K562 (cell line): ENCODE measurements around the gene ELOVL1. TPM values are rescaled to one million over a fixed set of nuclear protein-coding genes. Genes with fewer than 3 reads are reported as not detected.

ENCODE experiments used
- HEY1 ChIP-seq: fragments of 250-450 bp; sonication (Bioruptor Pico); IDR thresholded peaks from 2 replicates; pipeline ENCODE4 v1.5.0; 2020; ENCODE audit warnings: mild to moderate bottlenecking, moderate library complexity, borderline replicate concordance
- L3MBTL2 ChIP-seq: fragments of 450-650 bp; IDR thresholded peaks from 2 replicates; pipeline ENCODE4 v1.6.1; 2016; ENCODE audit warnings: mild to moderate bottlenecking, moderate library complexity
- MAX ChIP-seq: sonication (generic); formaldehyde crosslinking; IDR thresholded peaks from 2 replicates; pipeline ENCODE4 v1.9.0; 2022; ENCODE audit warnings: mild to moderate bottlenecking, missing genetic modification reagents
- MEF2D ChIP-seq: conservative IDR thresholded peaks from 2 replicates; pipeline ENCODE4 v1.6.1; 2016; ENCODE audit warnings: low read depth, missing genetic modification characterization, missing compliant biosample characterization
- NR0B1 ChIP-seq: fragments of 450-650 bp; IDR thresholded peaks from one replicate; pipeline ENCODE4 v1.6.1; 2018; ENCODE audit warnings: mild to moderate bottlenecking, moderate library complexity; ENCODE audit not compliant: partially characterized antibody
- POLR2AphosphoS2 ChIP-seq: IDR thresholded peaks from 2 replicates; pipeline ENCODE4 v1.6.1; 2012; ENCODE audit warnings: low read length, improper control_type of control experiment
- REST ChIP-seq, 2 experiments: fragments of 450-650 bp; formaldehyde crosslinking in 1 of 2; IDR thresholded peaks; 2 replicates each; pipeline versions ENCODE4 v1.4.0 to v1.6.1; 2014 to 2020; ENCODE audit warnings: mild to moderate bottlenecking in 2 of 2, borderline replicate concordance in 1 of 2, low read depth in 1 of 2
- THAP7 ChIP-seq: fragments of 250-450 bp; sonication (Bioruptor Pico); IDR thresholded peaks from 2 replicates; pipeline ENCODE4 v1.5.0; 2021
- YY1 ChIP-seq, 3 experiments: IDR thresholded peaks; 2 replicates each; pipeline ENCODE4 v1.6.1; 2011; ENCODE audit warnings: low read length in 2 of 3, mild to moderate bottlenecking in 2 of 3, moderate library complexity in 2 of 3, borderline replicate concordance in 1 of 3, control low read depth in 1 of 3, low read depth in 1 of 3; ENCODE audit not compliant: insufficient read depth in 3 of 3, insufficient replicate concordance in 2 of 3, control insufficient read depth in 1 of 3, insufficient read length in 1 of 3; ENCODE audit errors: extremely low read depth in 1 of 3
- ZBTB43 ChIP-seq: sonication (generic); formaldehyde crosslinking; IDR thresholded peaks from 2 replicates; pipeline ENCODE4 v1.8.0; 2023; ENCODE audit warnings: mild to moderate bottlenecking, missing genetic modification reagents
- ZNF146 ChIP-seq: IDR thresholded peaks from one replicate; pipeline ENCODE4 v1.6.1; 2018; ENCODE audit warnings: missing compliant biosample characterization; ENCODE audit not compliant: unreplicated experiment
- ZNF175 ChIP-seq: fragments of 200-800 bp; sonication (Bioruptor generic); IDR thresholded peaks from 2 replicates; pipeline ENCODE4 v1.6.1; 2016; ENCODE audit warnings: low read depth, mild to moderate bottlenecking, missing genetic modification characterization, missing compliant biosample characterization
- ZNF696 ChIP-seq: fragments of 250-450 bp; sonication (Bioruptor Pico); conservative IDR thresholded peaks from 2 replicates; pipeline ENCODE4 v1.4.0; 2020; ENCODE audit warnings: mild to moderate bottlenecking, moderate library complexity
- polyA plus RNA-seq, 8 experiments: library from polyadenylated mRNA; depleted of rRNA in 4 of 8; stranded (reverse) in 5 of 8; unstranded in 3 of 8; fragments of >200 nt; fragmentation: Nextera tagmentation in 2 of 8; fragmentation: Illumina TruSeq in 1 of 8; extraction: Ambion mirVana in 2 of 8; extraction: Trizol in 1 of 8; gene quantifications; 2 replicates each; pipeline versions ENCODE4 v1.2.1 to v1.2.3, GENCODE V29; 2011 to 2014; ENCODE audit warnings: inconsistent platforms in 1 of 8, missing spikeins in 1 of 8
- total RNA-seq, 7 experiments: library from RNA; depleted of rRNA in 6 of 7; stranded (reverse); fragments of >200 nt in 6 of 7; fragmentation: Illumina TruSeq in 2 of 7; extraction: Trizol in 2 of 7; gene quantifications; 2 replicates each; pipeline versions ENCODE4 v1.2.1 to v1.2.3, GENCODE V29; 2011 to 2021; ENCODE audit warnings: low replicate concordance in 1 of 7

ELOVL1 gene
- total and polyA plus RNA-seq, 9 of the 15 experiments (the other 6 are each of a cell fraction or from before 2014, with no cell fraction given) = 51.0 to 157 (median 70.3) TPM

- TF ChIP-seq ZNF175 (CRISPR knock-in tag) = no peak
- TF ChIP-seq NR0B1 = no peak
- TF ChIP-seq ZNF146 = no peak
- no peak for TF ChIP-seq MEF2D
- peak; percentile 64; the same call in 1 of the 2 replicates for TF ChIP-seq THAP7 (CRISPR knock-in tag)
- TF ChIP-seq YY1 (IDR thresholded peaks at IDR 0.05; ENCODE audit: borderline replicate concordance in 1 of 3, control insufficient read depth in 1 of 3, extremely low read depth in 1 of 3, insufficient read depth in 3 of 3, insufficient read length in 1 of 3, insufficient replicate concordance in 2 of 3, low read depth in 1 of 3, low read length in 2 of 3) = peak in 1 of 3 experiments; percentile 27
- peak; percentile 25; the same call in 1 of the 2 replicates for TF ChIP-seq L3MBTL2
- TF ChIP-seq POLR2AphosphoS2 = no peak; the same call in 1 of the 2 replicates
- no peak for TF ChIP-seq ZNF696 (CRISPR knock-in tag)
- no peak for TF ChIP-seq ZBTB43 (CRISPR knock-in tag)
- TF ChIP-seq HEY1 (CRISPR knock-in tag) = no peak
- TF ChIP-seq REST (IDR thresholded peaks at IDR 0.05; ENCODE audit: borderline replicate concordance) = peak; percentile 56; the same call in 1 of the 2 replicates
- no peak for TF ChIP-seq REST (CRISPR knock-in tag; IDR thresholded peaks at IDR 0.05; ENCODE audit: low read depth)
- no peak for TF ChIP-seq MAX (CRISPR knock-in tag)
Observed at GRCh38 chr1:43358121-43358745, 9.6 kb downstream of the ELOVL1 start (continued).
